Fibroblast of skin of scalp (primary cell): Measurements from ENCODE around the gene HACD4.

Source experiments
- DNase-seq: peaks from one replicate; pipeline ENCODE4 v3.0.0-alpha.2; 2013

The HACD4 gene

GRCh38 chr9:20962536-20963225 is 68.8 kb downstream of the HACD4 start:
- DNase-seq: no peak

- no peak for DNase-seq
These were observed 80.7 kb downstream of the HACD4 start for GRCh38 chr9:20950707-20951106.
